Activated T-cell treated with anti-CD3 and anti-CD28 coated beads for 1 hour (primary cell): ENCODE results near the gene RBM23.
"Not testable (repeated sequence)": the region's sequence is repeated elsewhere in the genome, so short reads cannot be mapped to it uniquely, and the experiment has no call there.

ENCODE experiments used
- DNase-seq: peaks from one replicate; pipeline ENCODE4 v3.0.0-alpha.2; 2020; ENCODE audit warnings: low read depth

RBM23 gene

GRCh38 chr14:22918804-22919600 is at the start of gene RBM23:
Gene RBM23, minus strand, starts transcription at chr14:22919149.
- DNase-seq: peak; percentile 100

GRCh38 chr14:22966783-22967269 is 47.9 kb upstream of the RBM23 start:
- no peak for DNase-seq

GRCh38 chr14:22965916-22966782 is 47.2 kb upstream of the RBM23 start:
- not testable (repeated sequence) for DNase-seq

- DNase-seq: no peak
Observed at GRCh38 chr14:22962061-22962676, 43.2 kb upstream of the RBM23 start.

- no peak for DNase-seq
Observed at GRCh38 chr14:22955702-22956569, 37.0 kb upstream of the RBM23 start.

GRCh38 chr14:22952418-22952817 is 33.5 kb upstream of the RBM23 start:
- no peak for DNase-seq

GRCh38 chr14:22951795-22952194 is 32.8 kb upstream of the RBM23 start:
- not testable (repeated sequence) for DNase-seq

GRCh38 chr14:22945642-22946041 is 26.7 kb upstream of the RBM23 start:
- no peak for DNase-seq

GRCh38 chr14:22939684-22940083 is 20.7 kb upstream of the RBM23 start:
- no peak for DNase-seq

- DNase-seq: no peak
Observed at GRCh38 chr14:22935156-22935555, 16.2 kb upstream of the RBM23 start.

GRCh38 chr14:22932146-22932545 is 13.2 kb upstream of the RBM23 start:
- no peak for DNase-seq

GRCh38 chr14:22929961-22930364 is 11.0 kb upstream of the RBM23 start:
- DNase-seq: no peak

GRCh38 chr14:22929104-22929960 is 10.4 kb upstream of the RBM23 start, which contains the start of gene PRMT5:
Gene PRMT5, minus strand, starts transcription at chr14:22929376. Its CDS starts 15 bp downstream, at chr14:22929361.
- peak; percentile 93 for DNase-seq

GRCh38 chr14:22928237-22929103 is 9.5 kb upstream of the RBM23 start:
- no peak for DNase-seq

GRCh38 chr14:22926316-22926715 is 7.4 kb upstream of the RBM23 start:
- DNase-seq: no peak

GRCh38 chr14:22925513-22925912 is 6.6 kb upstream of the RBM23 start:
- no peak for DNase-seq

- DNase-seq: no peak
Observed at GRCh38 chr14:22923746-22924145, 4.8 kb upstream of the RBM23 start.

GRCh38 chr14:22922294-22922693 is 3.3 kb upstream of the RBM23 start:
- no peak for DNase-seq

GRCh38 chr14:22920697-22921096 is 1.7 kb upstream of the RBM23 start:
- no peak for DNase-seq

GRCh38 chr14:22919601-22919921 is 612 bp upstream of the RBM23 start:
- no peak for DNase-seq
